HepG2 (cell line): ENCODE results near the gene RPUSD4. TPM values are rescaled to one million over a fixed set of nuclear protein-coding genes. Genes with fewer than 3 reads are reported as not detected.

ENCODE experiments used
- ATM ChIP-seq: fragments of 450-650 bp; IDR thresholded peaks from 2 replicates; pipeline ENCODE4 v1.7.1; 2017; ENCODE audit warnings: mild to moderate bottlenecking, borderline replicate concordance
- CCAR2 ChIP-seq: fragments of 200-400 bp; formaldehyde crosslinking; optimal IDR thresholded peaks from 2 replicates; pipeline ENCODE3; 2018; ENCODE audit warnings: low read depth, mild to moderate bottlenecking, low read length, moderate library complexity
- JDP2 ChIP-seq: sonication (generic); formaldehyde crosslinking; IDR thresholded peaks from 2 replicates; pipeline ENCODE4 v1.8.1; 2022; ENCODE audit warnings: missing genetic modification reagents, borderline replicate concordance
- NFIC ChIP-seq: IDR thresholded peaks from 2 replicates; pipeline ENCODE4 v1.6.1; 2012; ENCODE audit warnings: mild to moderate bottlenecking, low read length, inconsistent platforms
- RFX1 ChIP-seq: fragments of 450-650 bp; IDR thresholded peaks from 2 replicates; pipeline ENCODE4 v1.6.1; 2017
- SMAD9 ChIP-seq: sonication (generic); formaldehyde crosslinking; IDR thresholded peaks from 2 replicates; pipeline ENCODE4 v1.5.1; 2020; ENCODE audit warnings: mild to moderate bottlenecking, missing genetic modification reagents
- TEAD2 ChIP-seq: sonication (generic); formaldehyde crosslinking; IDR thresholded peaks from 2 replicates; pipeline ENCODE4 v1.9.0; 2021; ENCODE audit warnings: missing genetic modification reagents
- YEATS2 ChIP-seq: sonication (generic); formaldehyde crosslinking; IDR thresholded peaks from 2 replicates; pipeline ENCODE4 v1.4.0; 2020; ENCODE audit warnings: missing genetic modification reagents, borderline replicate concordance
- ZBTB43 ChIP-seq: sonication (generic); formaldehyde crosslinking; conservative IDR thresholded peaks from 2 replicates; pipeline ENCODE4 v1.4.0; 2020; ENCODE audit warnings: missing genetic modification reagents
- ZNF230 ChIP-seq: sonication (generic); formaldehyde crosslinking; IDR thresholded peaks from 2 replicates; pipeline ENCODE4 v1.4.0; 2020; ENCODE audit warnings: mild to moderate bottlenecking, missing genetic modification reagents
- ZNF326 ChIP-seq: sonication (generic); formaldehyde crosslinking; IDR thresholded peaks from 2 replicates; pipeline ENCODE4 v1.4.0; 2020; ENCODE audit warnings: missing genetic modification reagents, borderline replicate concordance
- ZNF335 ChIP-seq: sonication (generic); formaldehyde crosslinking; IDR thresholded peaks from 2 replicates; pipeline ENCODE4 v1.4.0; 2020; ENCODE audit warnings: missing genetic modification reagents
- ZNF597 ChIP-seq: sonication (generic); formaldehyde crosslinking; IDR thresholded peaks from 2 replicates; pipeline ENCODE4 v1.5.0; 2020; ENCODE audit warnings: missing genetic modification reagents
- ZNF770 ChIP-seq: sonication (generic); formaldehyde crosslinking; IDR thresholded peaks from 2 replicates; pipeline ENCODE4 v1.5.0; 2020; ENCODE audit warnings: mild to moderate bottlenecking, missing genetic modification reagents
- ZNF782 ChIP-seq: sonication (generic); formaldehyde crosslinking; IDR thresholded peaks from 2 replicates; pipeline ENCODE4 v1.4.0; 2020; ENCODE audit warnings: missing genetic modification reagents, mild to moderate bottlenecking, borderline replicate concordance
- ZSCAN22 ChIP-seq: sonication (generic); formaldehyde crosslinking; IDR thresholded peaks from 2 replicates; pipeline ENCODE4 v1.4.0; 2020; ENCODE audit warnings: mild to moderate bottlenecking, missing genetic modification reagents
- polyA plus RNA-seq, 8 experiments: library from polyadenylated mRNA; depleted of rRNA in 3 of 8; stranded (reverse) in 7 of 8; unstranded in 1 of 8; fragments of >200 nt; fragmentation: Illumina TruSeq in 4 of 8; extraction: Trizol in 4 of 8; gene quantifications; 2 replicates each; pipeline versions ENCODE4 v1.2.1 to v1.2.3, GENCODE V29; 2011 to 2016; ENCODE audit warnings: low read depth in 4 of 8, missing spikeins in 1 of 8, mixed read lengths in 1 of 8; ENCODE audit not compliant: insufficient read depth in 1 of 8
- total RNA-seq, 5 experiments: library from RNA; depleted of rRNA; stranded (reverse); fragments of >200 nt; fragmentation: Illumina TruSeq; extraction: Trizol; gene quantifications; 2 replicates each; pipeline ENCODE4 v1.2.3, GENCODE V29; 2016; ENCODE audit warnings: low read depth in 1 of 5
- TF ChIP-seq, protein P1 (sequence below): sonication (generic); formaldehyde crosslinking; IDR thresholded peaks from 2 replicates; pipeline ENCODE4 v1.9.0; 2021; ENCODE audit warnings: missing genetic modification reagents, borderline replicate concordance
- TF ChIP-seq, protein P2 (sequence below): sonication (generic); formaldehyde crosslinking; IDR thresholded peaks from 2 replicates; pipeline ENCODE4 v1.5.0; 2020; ENCODE audit warnings: missing genetic modification reagents
- TF ChIP-seq, protein P3 (sequence below): IDR thresholded peaks from 2 replicates; pipeline ENCODE4 v1.4.0; 2020; ENCODE audit warnings: mild to moderate bottlenecking, missing genetic modification reagents

Gene RPUSD4
- total and polyA plus RNA-seq, 2 of the 13 experiments (the other 11 are each of a cell fraction or from before 2014, with no cell fraction given) = 45.0 to 52.9 TPM

DNA sequence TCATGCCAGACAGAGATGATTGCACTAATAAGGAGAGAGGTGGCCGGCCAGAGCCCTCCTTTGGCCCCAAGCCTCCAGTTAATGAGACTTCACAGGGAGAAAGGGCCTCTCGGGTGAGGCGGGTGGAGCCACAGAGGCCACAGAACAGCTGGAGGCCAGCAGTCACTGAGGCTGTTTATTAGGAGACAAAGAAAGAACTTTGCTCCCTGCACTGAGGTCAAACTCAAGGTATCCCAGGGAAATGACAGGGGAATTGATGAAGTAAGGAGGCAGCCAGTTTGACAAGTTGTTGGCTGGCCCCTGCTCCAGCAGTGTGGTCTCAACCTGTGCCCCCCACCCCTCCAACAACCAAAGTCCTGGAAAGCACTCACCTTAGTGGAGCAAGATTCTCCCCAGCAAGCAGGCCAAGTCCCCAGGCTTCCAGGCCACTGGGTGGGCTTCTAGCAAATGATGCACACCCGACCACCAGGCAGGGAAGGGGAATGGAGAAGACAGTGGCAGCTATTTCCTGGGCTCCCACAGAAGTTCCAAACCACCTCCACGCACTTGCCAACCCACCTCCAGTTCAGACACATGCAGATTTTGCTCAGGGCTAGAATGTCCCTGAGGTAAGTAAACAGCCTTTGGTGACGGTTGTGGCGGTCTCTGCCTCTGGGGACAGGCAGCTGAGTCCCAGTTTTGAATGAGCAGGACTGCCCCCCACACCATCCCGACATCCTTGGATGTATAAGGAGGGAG, 53.2 kb downstream of the RPUSD4 start (continued):
- TF ChIP-seq NFIC = no peak
- TF ChIP-seq ZNF770 (CRISPR knock-in tag) = peak; percentile 99
- TF ChIP-seq ZNF335 (CRISPR knock-in tag) = no peak
- peak; percentile 61; the same call in 1 of the 2 replicates for TF ChIP-seq ZBTB43 (CRISPR knock-in tag)
- no peak for TF ChIP-seq ZNF597 (CRISPR knock-in tag)
- no peak for TF ChIP-seq SMAD9 (CRISPR knock-in tag)
- TF ChIP-seq, protein P1, sequence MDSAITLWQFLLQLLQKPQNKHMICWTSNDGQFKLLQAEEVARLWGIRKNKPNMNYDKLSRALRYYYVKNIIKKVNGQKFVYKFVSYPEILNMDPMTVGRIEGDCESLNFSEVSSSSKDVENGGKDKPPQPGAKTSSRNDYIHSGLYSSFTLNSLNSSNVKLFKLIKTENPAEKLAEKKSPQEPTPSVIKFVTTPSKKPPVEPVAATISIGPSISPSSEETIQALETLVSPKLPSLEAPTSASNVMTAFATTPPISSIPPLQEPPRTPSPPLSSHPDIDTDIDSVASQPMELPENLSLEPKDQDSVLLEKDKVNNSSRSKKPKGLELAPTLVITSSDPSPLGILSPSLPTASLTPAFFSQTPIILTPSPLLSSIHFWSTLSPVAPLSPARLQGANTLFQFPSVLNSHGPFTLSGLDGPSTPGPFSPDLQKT (CRISPR knock-in tag) = no peak
- TF ChIP-seq JDP2 (CRISPR knock-in tag) = no peak
- TF ChIP-seq ATM = no peak
- no peak for TF ChIP-seq ZSCAN22 (CRISPR knock-in tag)
- TF ChIP-seq, protein P2, sequence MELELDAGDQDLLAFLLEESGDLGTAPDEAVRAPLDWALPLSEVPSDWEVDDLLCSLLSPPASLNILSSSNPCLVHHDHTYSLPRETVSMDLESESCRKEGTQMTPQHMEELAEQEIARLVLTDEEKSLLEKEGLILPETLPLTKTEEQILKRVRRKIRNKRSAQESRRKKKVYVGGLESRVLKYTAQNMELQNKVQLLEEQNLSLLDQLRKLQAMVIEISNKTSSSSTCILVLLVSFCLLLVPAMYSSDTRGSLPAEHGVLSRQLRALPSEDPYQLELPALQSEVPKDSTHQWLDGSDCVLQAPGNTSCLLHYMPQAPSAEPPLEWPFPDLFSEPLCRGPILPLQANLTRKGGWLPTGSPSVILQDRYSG (CRISPR knock-in tag) = no peak
- TF ChIP-seq, protein P3, sequence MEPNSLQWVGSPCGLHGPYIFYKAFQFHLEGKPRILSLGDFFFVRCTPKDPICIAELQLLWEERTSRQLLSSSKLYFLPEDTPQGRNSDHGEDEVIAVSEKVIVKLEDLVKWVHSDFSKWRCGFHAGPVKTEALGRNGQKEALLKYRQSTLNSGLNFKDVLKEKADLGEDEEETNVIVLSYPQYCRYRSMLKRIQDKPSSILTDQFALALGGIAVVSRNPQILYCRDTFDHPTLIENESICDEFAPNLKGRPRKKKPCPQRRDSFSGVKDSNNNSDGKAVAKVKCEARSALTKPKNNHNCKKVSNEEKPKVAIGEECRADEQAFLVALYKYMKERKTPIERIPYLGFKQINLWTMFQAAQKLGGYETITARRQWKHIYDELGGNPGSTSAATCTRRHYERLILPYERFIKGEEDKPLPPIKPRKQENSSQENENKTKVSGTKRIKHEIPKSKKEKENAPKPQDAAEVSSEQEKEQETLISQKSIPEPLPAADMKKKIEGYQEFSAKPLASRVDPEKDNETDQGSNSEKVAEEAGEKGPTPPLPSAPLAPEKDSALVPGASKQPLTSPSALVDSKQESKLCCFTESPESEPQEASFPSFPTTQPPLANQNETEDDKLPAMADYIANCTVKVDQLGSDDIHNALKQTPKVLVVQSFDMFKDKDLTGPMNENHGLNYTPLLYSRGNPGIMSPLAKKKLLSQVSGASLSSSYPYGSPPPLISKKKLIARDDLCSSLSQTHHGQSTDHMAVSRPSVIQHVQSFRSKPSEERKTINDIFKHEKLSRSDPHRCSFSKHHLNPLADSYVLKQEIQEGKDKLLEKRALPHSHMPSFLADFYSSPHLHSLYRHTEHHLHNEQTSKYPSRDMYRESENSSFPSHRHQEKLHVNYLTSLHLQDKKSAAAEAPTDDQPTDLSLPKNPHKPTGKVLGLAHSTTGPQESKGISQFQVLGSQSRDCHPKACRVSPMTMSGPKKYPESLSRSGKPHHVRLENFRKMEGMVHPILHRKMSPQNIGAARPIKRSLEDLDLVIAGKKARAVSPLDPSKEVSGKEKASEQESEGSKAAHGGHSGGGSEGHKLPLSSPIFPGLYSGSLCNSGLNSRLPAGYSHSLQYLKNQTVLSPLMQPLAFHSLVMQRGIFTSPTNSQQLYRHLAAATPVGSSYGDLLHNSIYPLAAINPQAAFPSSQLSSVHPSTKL (CRISPR knock-in tag) = peak; percentile 50; the same call in 1 of the 2 replicates
- TF ChIP-seq ZNF326 (CRISPR knock-in tag) = no peak
- TF ChIP-seq TEAD2 (CRISPR knock-in tag) = no peak
- TF ChIP-seq ZNF230 (CRISPR knock-in tag) = no peak
- no peak for TF ChIP-seq CCAR2
- no peak for TF ChIP-seq YEATS2 (CRISPR knock-in tag)
- no peak for TF ChIP-seq ZNF782 (CRISPR knock-in tag)
- TF ChIP-seq RFX1 = no peak
